HG02840 (cell line): ENCODE measurements around the gene HGS.
"Not testable (repeated sequence)": the region's sequence is repeated elsewhere in the genome, so short reads cannot be mapped to it uniquely, and the experiment has no call there.

ENCODE experiments used
- ATAC-seq: cut with Tn5 transposase; IDR thresholded peaks from one replicate; pipeline ENCODE4 v1.9.1; 2021; ENCODE audit warnings: mild to moderate bottlenecking, moderate library complexity, moderate number of reproducible peaks; ENCODE audit not compliant: unreplicated experiment, low FRiP score

Gene HGS

DNA sequence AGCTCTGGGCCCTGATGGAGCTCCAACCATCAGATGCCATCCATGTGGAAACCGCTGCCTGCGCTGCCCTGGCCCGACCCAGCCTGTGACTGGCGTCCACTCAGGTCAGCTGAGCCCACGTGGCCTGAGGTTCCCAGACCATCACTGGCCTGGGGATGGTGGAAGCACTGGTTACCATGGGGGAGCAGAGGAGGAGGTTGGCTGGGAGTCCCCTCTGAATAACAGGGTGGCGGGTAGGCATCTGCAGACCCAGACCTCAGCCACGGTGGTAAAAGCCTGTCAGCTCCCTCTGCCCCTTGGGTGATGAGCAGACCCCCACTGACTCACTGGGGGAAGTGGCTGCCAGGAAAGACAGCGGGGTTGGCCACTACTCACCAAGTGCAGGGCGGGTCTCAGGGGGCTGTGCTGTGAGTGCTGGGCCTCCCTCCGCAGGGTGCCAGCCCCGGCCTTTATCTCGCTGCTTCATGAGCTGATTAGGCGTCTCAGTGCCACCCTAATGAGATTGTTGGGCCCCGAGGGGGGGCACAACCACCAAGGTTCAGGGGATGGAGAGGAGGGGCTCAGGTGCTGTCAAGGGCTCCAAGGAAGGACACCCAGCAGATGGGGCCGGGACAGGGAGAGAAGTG, 27.6 kb upstream of the HGS start, which contains the start of gene PDE6G:
Gene PDE6G (minus strand): TSS at position 425 of the 626 bp plus-strand sequence. CDS start 3,237 bp downstream, outside the sequence.
- ATAC-seq = no peak

DNA sequence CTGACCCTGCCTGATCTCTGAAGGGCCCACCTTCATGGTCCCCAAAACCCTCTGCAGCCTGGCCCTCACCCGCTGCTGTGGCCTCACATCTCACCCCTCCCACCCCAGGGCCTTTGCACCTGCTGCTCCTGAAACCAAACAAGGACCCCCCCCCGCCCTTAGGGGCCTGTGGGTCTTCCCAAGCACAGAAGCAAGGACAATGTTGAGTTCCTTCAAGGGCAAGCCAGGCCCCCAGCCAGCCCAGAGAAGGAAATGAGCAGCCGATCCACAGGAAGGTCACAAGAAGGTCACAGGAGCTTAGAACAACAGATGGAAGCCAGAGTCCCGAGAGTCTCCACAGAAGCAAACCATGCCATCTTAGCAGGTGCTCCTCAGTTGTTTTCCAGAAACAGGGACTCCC, 27.0 kb upstream of the HGS start:
- ATAC-seq = no peak

DNA sequence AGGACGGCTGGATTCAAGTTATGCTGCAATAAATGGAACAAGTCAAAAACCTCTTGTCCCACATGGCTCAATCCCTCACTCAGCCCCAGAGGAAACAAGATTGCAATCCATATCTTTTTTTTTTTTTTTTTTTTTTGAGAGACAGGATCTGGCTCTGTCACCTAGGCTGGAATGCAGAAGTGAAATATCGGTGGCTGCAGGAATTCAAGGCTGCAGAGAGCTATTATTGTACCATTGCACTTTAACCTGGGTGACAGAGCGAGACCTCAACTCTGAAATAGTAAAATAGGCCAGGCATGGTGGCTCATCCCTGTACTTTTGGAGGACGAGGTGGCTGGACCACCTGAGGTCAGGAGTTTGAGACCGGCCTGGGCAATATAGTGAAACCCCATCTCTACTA, 24.8 kb upstream of the HGS start:
- no peak for ATAC-seq

DNA sequence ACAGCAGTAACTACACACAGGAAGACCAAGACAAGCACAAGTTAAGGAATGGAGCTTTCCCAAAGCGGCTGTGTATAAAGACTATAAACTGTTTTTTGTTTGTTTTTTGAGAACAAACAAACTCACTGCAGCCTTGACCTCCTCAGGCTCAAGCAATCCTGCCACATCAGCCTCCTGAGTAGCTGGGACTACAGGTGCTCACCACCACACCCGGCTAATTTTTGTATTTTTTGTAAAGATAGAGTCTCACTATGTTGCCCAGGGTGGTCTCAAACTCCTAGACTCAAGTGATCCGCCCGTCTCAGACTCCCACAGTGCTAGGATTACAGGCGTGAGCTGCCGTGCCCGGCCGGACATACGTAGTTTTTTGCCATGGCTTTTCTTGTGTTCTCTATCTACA, 23.4 kb upstream of the HGS start:
- ATAC-seq = no peak

DNA sequence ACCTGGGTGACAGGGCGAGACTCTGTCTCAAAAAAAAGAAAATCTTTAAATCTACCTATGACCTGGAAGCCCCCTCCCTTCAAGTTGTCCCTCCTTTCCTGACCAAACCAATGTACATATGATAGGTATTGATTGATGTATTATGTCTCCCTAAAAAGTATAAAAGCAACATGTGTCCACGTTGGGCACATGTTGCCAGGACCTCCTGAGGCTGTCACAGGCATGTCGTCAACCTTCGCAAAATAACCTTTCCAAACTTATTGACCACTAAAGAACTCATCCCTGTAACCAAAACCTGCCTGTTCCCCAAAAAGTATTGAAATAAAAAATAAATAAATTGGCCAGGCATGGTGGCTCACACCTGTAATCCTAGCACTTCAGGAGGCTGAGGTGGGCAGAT, 21.8 kb upstream of the HGS start:
- no peak for ATAC-seq

DNA sequence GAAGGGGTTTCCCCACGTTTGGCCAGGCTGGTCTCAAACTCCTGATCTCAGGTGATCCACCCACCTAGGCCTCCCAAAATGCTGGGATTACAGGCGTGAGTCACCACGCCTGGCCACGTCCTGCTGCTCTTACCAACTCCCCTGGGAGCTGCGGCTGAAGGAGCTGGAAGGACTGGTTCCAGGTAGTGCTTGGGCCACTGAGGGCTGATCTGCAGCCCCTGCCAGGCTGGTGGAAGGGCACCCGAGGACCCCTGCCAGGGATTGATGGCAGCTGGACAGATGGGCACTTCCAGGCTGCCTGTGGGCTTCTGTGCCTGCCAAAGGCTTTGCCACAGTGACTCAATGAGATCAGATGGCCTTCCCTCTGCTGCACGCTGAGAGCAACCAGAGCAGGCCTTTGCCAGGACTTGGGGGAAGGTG, 19.8 kb upstream of the HGS start:
- ATAC-seq = no peak

DNA sequence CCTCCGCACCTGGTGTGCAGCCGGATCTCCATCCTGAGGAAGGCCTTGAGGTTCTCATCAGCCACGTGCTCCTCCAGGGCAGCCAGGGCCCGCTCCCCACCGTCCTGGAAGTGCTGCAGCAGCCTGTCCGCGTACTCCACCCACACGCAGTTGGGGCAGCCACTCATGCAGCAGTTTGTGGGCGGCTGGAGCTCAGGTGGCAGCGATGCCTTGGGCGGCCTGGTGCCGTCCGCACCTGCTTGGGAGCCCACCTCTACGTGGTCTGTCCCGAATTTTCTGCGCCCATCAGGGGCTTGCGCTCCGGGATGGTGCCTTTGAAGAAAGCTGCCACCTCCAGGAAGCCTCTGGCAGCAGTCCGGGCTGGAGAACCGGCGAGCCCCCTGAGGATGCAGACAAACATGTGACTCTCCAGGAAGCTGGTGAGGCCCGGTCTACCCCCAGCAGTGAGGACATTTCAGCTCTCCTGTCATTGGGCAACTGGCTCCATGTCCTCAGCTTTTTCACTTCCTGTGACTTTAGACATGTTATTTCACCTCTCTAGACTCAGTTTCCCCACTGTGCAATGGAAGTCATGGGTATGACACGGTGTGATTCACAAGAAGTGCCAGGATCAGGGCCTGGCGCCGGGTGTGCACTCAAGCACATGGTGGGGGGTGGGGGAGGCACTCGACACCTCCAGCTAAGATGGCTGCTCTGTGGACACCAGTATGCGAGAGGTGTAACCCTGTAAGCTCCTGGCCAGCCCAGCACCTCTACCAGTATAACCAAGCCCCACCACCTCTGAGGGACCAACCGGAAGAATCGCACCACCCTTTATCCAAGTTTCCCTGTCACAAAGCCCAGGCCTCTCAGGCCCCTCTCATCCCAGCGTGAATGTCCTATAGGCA, 18.4 kb upstream of the HGS start:
- ATAC-seq = no peak

DNA sequence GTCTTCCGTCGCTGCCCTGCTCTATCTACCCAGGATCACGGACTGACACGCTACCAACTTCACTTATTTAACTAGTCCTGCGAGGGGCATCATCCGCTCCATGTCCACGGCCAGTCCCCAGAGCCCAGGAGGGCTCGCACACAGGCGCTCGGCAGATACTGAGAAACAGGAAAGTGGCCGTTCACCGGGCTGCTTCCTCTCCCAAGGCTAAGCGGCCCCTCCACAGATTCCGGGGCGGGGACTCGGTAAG, 17.8 kb upstream of the HGS start:
- no peak for ATAC-seq

DNA sequence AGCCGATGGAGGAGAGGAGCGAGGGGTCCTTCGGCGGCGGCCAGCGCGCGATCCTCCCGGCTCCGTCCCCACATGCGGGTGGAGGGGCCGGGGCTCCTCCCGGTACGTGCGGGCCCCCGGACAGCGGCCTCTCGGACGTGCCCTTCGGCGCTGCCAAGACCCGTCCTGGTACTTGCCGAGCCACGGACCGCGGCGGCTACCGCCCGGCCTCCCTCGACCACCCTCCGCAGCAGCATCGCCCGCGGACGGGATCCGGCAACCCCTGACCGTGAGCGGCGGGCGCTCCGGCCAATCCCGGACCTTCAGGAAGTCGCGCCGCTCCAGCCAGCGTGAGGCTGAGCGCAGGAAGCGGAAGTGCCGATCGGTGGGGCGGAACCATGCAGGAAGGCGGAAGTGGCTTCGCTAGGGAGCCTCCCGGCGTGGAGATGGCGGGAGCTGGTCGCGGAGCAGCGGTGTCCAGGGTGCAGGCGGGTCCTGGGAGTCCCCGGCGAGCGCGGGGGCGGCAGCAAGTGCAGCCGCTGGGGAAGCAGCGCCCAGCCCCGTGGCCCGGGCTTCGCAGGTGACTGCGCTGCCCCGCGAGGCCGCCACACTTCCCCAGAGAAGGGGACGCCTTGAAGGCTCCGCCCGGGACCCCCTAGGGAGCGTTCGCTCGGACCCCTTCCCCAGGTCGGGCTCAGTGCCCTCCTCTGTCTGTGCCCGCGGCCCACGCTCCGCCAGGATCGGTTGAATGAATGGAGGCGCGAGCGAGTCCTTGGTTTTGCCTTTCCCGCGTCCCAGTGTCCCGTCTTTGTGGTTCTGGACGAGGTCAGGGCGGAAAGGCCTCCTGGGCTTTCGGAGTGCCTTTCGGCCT, 17.2 kb upstream of the HGS start, which contains the start of the genes CCDC137 and OXLD1:
Gene CCDC137 (plus strand): TSS at position 396 of the 850 bp plus-strand sequence. CDS start 30 bp downstream, at position 426.
Gene OXLD1 (minus strand): TSS at position 264 of the 850 bp plus-strand sequence. CDS start 28 bp downstream, at position 236.
- ATAC-seq = peak; percentile 78

DNA sequence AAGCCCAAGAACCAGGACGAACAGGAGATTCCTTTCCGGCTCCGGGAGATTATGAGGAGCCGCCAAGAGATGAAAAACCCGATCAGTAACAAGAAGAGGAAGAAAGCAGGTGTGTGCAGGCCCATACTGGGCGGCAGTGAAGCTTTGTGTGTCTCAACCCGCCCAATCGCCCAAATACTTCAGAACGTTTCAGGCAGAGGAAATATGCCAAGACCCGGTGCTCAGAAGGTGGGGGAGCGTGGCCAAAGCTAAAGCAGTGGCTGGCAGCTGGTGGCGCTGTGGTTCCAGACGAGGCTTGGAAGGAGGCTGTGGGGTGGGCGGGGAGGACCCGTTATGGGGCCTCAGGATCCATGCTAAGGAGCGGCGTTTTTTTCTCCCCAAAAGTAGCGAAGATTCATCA, 16.1 kb upstream of the HGS start:
- ATAC-seq = no peak

DNA sequence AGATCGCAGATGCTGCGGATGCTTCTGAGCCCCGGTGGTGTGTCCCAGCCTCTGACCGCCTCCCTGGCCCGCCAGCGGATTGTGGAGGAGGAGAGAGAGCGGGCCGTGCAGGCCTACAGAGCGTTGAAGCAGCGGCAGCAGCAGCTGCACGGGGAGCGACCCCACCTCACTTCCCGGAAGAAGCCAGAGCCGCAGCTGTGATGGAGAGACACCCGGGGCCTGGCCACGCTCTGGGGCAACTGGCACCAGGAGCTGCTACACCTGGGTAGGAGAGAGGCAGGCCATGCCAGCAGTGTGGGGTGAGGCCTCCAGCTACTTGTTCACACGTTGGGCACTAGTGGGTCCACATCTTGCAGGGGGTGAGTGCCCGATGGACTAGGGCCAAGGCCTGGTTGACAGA, 11.3 kb upstream of the HGS start:
- ATAC-seq = no peak

DNA sequence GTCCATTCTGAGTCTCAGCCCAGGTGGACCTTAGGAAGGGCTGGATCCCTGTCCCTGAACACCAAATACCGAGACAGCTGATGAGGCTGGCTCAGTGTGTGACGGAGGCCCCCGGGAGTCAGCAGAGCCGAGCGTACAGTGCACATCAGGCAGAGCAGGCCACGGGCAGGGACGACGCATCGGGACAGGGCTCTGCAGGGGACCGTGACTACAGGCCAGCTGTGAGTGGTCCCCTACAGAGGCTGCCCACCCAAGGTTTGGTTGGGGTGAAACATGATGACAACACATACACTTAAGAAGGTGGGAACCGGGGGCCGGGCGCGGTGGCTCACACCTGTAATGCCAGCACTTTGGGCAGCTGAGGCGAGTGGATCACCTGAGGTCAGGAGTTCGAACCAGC, 10.9 kb upstream of the HGS start:
- ATAC-seq = no peak

DNA sequence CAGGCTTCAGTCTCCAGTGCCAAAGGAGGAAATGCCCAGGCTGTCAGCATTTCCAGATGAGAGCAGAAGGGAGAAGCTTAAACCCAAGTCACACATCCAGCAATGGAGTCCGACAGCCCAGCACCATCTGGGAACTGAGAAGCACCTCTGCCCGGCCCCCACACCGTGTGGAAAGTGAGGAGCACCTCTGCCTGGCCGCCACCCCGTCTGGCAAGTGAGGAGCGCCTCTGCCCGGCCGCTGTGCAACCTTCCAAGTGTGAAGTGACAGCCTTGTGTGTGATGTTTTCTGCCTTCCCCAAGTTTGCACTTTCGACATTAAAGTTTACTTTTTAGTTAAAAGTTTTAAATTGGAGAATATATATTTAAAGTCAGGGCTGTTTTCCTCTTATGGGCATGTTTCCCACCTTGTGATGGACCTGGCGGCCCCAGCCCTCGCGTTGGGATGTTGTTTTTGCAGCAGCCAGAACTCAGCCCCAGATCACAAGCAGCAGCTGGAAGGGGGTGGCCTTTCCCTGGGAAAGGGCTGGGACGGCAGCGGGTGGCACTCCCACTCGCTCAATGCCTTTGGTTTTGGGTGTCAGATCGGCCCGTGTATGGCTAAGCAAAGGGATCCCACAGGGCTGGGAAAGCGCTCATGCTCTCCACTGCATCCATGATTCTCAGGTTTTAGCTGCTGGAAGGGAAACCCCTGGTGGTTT, 10.1 kb upstream of the HGS start:
- ATAC-seq = no peak

DNA sequence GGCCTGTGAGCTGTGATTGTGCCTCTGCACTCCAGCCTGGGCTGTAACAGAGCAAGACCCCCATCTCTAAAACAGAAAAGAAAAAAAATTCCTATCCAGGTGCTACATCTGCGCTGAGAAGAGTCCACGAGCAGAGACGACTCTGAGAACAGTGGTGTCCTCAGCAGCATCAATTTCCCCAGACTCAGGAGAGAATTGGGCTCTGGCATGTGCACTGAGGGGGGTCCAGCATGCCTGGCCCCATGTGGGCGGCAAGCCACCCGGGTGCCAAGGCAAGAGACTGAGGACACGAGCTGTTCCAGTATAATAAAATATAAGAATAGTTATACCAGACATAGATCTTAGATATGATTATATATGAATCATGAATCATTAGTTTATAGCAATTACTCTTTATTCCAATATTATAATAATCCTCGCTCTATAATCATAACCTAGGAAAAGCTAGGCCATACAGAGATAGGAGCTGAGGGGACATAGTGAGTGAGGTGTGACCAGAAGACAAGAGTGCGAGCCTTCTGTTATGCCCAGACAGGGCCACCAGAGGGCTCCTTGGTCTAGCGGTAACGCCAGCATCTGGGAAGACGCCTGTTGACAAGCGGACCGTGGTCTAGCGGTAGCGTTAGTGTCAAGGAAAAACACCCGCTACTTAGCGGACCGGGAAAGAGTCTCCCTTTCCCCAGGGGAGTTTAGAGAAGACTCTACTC, 8.1 kb upstream of the HGS start:
- ATAC-seq = not testable (repeated sequence)

DNA sequence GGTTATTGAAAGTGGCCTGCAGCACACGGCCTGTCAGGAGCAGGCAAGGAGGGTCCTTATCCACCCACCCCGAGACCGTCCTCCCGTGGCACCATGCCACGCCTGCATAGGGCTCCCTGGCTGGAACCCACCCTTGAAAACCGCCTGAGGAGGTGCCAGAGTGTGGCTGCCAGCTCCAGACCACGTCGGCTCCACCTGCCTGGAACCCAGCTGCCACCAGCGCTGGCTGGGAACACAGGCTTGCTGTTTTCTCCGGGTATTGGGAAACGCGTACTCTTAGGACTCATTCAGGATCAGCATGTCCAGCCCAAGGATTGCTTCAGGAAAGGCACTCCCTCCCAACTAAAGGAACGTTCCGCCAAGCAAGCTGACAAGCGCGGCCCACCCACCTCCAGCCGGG, 6.9 kb upstream of the HGS start:
- no peak for ATAC-seq

DNA sequence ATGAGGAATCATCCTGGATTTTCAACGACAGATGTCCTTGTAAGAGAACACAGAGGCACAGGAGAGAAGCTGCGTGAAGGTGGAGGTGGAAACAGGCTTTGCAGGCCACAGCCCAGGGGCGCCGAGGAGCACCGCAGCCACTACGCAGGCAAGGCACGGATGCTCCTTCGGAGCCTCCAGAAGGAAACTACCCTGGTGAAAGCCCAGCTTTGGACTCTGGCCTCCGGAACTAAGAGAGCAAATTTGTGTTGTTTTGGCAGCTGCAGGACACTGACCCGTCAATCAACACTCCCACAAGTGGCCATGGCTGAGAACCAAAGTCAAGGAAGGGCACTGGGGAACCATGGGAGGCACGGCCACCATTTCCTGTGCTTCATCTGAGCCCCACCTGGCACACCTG, 3.7 kb upstream of the HGS start:
- no peak for ATAC-seq

DNA sequence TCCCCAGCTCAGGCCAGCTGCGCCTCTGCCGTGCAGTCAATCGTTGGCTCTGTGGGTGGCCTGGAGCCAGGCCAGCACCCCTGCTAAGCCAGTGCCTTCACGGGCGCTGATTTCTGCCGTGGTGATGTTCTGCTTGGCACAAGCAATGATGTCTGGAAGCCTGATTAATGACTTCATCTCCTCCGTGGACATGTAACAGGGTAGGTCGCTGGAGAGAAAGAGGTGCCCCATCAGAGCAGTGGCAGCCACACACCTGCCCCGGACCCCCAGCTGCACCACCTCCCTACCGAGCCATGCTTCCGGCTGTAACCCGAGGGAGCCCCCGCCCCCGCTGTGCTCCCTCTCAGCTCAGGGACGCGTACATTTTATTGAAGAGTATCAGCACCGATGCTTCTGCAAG, 2.1 kb upstream of the HGS start:
- no peak for ATAC-seq

DNA sequence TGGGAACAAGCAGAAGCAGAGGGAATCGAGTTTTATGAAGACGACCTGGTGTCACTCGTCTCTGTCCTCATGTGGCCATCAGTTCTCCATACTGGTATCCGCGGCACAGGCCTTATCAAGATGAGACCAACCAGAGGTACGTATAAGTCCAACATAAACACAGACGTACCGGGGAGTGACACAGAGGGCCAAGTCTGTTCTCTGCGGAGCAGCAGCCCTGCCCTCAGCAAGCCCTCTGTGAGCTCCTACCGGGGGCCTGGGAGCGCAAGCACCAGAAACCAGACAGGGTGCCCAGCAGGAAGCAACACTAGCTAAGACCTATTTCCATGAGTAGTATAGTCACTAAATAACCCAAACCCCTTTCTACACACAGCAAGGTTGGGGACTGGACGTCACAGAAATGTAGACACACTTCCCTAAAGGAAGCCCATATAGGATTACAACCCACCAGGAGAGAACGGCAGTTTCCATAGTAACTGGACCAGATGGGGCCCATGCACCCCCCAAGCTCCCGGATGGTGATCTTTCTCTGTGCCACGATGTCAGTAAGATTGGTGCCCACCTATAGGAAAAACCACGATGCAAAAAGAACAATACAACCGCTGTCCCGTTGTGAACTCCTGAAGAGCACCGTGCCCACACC, 1.1 kb upstream of the HGS start:
- ATAC-seq = no peak

DNA sequence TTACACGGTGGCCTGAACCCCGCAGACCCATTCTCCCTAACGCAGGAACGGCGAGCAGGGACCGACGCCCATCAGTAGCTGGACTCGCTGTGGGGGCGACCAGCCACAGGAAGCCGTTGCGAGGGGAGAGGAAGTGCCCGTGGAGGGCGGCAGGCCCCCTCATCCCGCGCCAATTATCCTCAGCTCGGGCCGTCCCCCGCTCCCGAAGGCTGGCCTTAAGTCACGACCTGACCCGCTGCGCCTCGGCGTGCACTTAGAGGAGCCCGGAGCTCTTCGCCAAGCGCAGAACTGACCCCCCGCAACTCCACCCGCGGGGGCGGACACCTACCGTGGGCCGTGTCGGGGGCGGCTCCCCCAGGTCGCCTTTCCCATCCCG, 615 bp upstream of the HGS start:
- peak; percentile 2 for ATAC-seq
